Left ventricle myocardium inferior (tissue), 1 donor: ENCODE results near the gene RP9. TPM values are rescaled to one million over a fixed set of nuclear protein-coding genes. Genes with fewer than 3 reads are reported as not detected.
A peak's percentile ranks its signal among the peaks of the same experiment; 100 is the strongest.

Source experiments
- DNase-seq: peaks from one replicate; pipeline ENCODE4 v3.0.0-alpha.2; 2020
- H3K27ac ChIP-seq: fragments of 200-600 bp; replicated peaks from 2 replicates; pipeline ENCODE4 v1.8.0; 2021
- H3K27me3 ChIP-seq: fragments of 200-600 bp; 2 replicates; pipeline ENCODE4 v1.8.0; 2021; ENCODE audit warnings: low read depth
- H3K36me3 ChIP-seq: fragments of 200-600 bp; 2 replicates; pipeline ENCODE4 v1.8.0; 2021
- H3K4me1 ChIP-seq: fragments of 200-600 bp; 2 replicates; pipeline ENCODE4 v1.8.0; 2021
- H3K4me3 ChIP-seq: fragments of 200-600 bp; 2 replicates; pipeline ENCODE4 v1.8.0; 2021; ENCODE audit warnings: mild to moderate bottlenecking, moderate library complexity
- H3K9me3 ChIP-seq: fragments of 200-600 bp; replicated peaks from 2 replicates; pipeline ENCODE4 v1.8.0; 2021
- intact Hi-C: fragments of 100-400 bp; cut with micrococcal nuclease; formaldehyde crosslinking; loops from one replicate; pipeline ENCODE4 v1.11.0; 2022
- long read RNA-seq: library from polyadenylated mRNA; unstranded; transcript quantifications from one replicate; pipeline ENCODE4 v2.0.0, GENCODE V29; 2021
- total RNA-seq: library from RNA; stranded (reverse); fragmentation: NEBNext Ultra II Directional; extraction: Animal tissue kit (Norgen Biotek cat#: 25700); gene quantifications from one replicate; pipeline ENCODE4 v1.2.1, GENCODE V29; 2021
- TF ChIP-seq, protein P1 (sequence below): fragments of 200-600 bp; IDR thresholded peaks from 2 replicates; pipeline ENCODE4 v1.8.0; 2021; ENCODE audit warnings: antibody characterized with exemption, mild to moderate bottlenecking, borderline replicate concordance
- donor health status: DM: no; HTN: yes; CAD: no; lungs with severe emphysema.

Gene RP9, protein sequence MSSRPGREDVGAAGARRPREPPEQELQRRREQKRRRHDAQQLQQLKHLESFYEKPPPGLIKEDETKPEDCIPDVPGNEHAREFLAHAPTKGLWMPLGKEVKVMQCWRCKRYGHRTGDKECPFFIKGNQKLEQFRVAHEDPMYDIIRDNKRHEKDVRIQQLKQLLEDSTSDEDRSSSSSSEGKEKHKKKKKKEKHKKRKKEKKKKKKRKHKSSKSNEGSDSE
- 20.2 TPM for total RNA-seq
- long read RNA-seq, transcript RP9-201 (6 exons, 1,121 nt) = major isoform, 51 of 54 reads
- long read RNA-seq, partial matches to known transcripts = 0 of 54 reads
- long read RNA-seq, other reads (novel, unspliced or antisense) = 3 of 54 reads

DNA sequence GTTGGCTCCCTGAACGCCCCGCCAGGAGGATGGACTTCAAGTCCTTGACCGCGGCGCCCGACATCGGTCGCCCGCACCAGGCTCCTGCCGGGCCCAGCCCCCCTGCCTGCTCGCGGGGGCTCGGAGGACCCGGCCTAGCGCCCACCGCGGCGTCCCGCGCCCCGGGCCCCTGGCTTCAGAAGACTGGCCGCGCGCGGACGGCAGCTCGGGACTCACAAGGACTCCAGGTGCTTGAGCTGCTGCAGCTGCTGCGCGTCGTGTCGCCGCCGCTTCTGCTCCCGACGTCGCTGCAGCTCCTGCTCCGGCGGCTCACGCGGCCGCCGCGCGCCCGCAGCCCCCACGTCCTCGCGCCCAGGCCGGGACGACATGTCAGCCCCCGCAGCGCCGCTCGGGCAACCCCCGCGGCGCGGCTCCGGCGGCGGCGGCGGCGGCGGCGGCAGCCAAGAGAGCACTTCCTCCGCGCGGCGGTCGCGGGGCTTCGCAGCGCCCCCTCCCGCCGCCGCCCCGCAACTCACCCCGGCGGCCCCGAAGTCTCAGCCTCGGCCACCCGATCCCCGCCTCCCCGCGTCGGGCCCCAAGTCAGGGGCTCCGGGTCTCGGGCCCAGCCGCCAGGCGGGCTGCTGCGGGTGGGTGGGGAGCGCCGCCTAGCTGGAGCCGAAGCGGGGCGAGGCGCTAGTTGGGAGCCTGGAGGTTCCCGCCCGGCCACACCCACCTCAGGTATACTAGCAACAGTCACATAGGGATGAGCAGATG is at the start of gene RP9:
Gene RP9, minus strand, starts transcription at position 400 of the 753 bp plus-strand sequence. Its CDS starts 32 bp downstream, at position 368.
- Histone ChIP-seq H3K36me3 (no peaks in the 10 kb centered on the region), H3K27ac (peak within 1 kb of the TSS; percentile 88), H3K27me3 (no peaks in the 10 kb centered on the region), H3K4me3 (peak within 1 kb of the TSS; percentile 77), H3K9me3 (no peaks in the 10 kb centered on the region), H3K4me1 (peaks cover 50% of the 10 kb centered on the region)
- intact Hi-C loops = no loop called here
- TF ChIP-seq, protein P1, sequence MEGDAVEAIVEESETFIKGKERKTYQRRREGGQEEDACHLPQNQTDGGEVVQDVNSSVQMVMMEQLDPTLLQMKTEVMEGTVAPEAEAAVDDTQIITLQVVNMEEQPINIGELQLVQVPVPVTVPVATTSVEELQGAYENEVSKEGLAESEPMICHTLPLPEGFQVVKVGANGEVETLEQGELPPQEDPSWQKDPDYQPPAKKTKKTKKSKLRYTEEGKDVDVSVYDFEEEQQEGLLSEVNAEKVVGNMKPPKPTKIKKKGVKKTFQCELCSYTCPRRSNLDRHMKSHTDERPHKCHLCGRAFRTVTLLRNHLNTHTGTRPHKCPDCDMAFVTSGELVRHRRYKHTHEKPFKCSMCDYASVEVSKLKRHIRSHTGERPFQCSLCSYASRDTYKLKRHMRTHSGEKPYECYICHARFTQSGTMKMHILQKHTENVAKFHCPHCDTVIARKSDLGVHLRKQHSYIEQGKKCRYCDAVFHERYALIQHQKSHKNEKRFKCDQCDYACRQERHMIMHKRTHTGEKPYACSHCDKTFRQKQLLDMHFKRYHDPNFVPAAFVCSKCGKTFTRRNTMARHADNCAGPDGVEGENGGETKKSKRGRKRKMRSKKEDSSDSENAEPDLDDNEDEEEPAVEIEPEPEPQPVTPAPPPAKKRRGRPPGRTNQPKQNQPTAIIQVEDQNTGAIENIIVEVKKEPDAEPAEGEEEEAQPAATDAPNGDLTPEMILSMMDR = peak; percentile 80
- peak; percentile 69 for DNase-seq

DNA sequence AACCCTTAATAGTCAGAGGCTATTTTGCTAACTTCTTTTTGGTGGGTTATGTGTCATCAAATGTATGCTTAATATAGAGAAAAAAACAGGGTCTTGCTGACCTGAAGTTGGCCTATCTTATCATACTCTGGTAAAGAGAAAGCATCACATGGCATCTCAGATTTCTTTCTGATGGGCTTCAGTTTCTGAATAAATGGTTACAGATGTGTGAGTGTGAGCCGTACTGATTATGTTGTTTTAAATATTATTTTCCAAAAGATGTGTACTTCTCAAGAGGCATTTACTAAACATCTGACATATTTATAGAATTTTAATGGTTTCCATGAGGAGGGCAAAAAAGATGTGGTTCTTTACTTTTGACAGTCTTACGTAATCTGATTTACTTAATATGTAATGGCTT is 48.6 kb upstream of the RP9 start:
- H3K9me3 ChIP-seq = no peaks in the 10 kb centered on the region
- no peak for DNase-seq
- H3K4me1 ChIP-seq = peaks cover 16% of the 10 kb centered on the region
- H3K4me3 ChIP-seq = peak overlapping the region; percentile 1
- TF ChIP-seq, protein P1 = no peak
- no peaks in the 10 kb centered on the region for H3K27me3 ChIP-seq
- intact Hi-C loops = no loop called here
- H3K36me3 ChIP-seq = peaks cover 5% of the 10 kb centered on the region
- peak overlapping the region; percentile 65 for H3K27ac ChIP-seq

DNA sequence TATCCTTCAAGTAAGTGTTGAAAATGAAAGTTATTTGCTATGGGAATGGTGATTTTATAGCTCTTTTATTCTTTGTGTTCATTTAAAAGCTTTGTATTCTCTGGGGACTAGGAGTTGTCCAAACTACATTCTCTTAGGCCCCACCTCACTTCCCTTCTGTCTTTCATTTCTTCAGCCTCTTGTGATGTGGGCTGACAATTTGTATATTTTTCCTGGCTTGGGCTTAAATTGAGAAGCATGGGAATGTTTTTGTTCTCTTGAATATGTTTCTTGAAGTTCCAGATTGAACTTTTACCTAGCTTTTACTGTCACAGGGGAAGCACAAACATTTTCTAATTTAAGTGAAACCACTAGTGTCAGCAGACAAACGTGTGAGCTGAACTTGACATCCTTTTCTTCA is 48.1 kb upstream of the RP9 start:
- H3K4me1 ChIP-seq = peaks cover 16% of the 10 kb centered on the region
- H3K27me3 ChIP-seq = no peaks in the 10 kb centered on the region
- no peak for DNase-seq
- peaks cover 5% of the 10 kb centered on the region for H3K36me3 ChIP-seq
- peak overlapping the region; percentile 1 for H3K4me3 ChIP-seq
- H3K27ac ChIP-seq = peak overlapping the region; percentile 65
- TF ChIP-seq, protein P1 = no peak
- H3K9me3 ChIP-seq = no peaks in the 10 kb centered on the region
- intact Hi-C loops = no loop called here

DNA sequence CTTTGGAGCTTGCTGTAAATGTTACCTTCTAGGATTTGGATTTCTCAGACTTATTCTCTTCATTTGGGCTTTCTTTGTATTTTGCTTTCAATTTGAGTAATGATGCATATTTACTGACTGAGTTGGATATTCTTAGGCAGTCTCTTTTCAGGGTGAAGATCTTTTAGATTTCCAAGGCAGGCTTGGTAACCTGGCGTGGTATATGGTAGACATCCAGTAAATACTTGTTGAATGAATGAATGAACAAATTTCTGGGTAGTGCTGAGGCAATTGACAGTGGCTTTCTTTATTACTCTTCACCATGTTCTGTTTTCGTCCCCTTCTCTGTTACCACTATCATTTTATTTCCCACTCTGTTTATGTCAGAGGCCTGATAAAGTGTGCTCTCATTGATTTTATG is 47.2 kb upstream of the RP9 start:
- Histone ChIP-seq H3K36me3 (peaks cover 5% of the 10 kb centered on the region), H3K27ac (peak overlapping the region; percentile 65), H3K27me3 (no peaks in the 10 kb centered on the region), H3K4me3 (no peak overlapping the region), H3K9me3 (no peaks in the 10 kb centered on the region), H3K4me1 (peaks cover 16% of the 10 kb centered on the region)
- DNase-seq = no peak
- intact Hi-C loops = no loop called here
- TF ChIP-seq, protein P1 = no peak

DNA sequence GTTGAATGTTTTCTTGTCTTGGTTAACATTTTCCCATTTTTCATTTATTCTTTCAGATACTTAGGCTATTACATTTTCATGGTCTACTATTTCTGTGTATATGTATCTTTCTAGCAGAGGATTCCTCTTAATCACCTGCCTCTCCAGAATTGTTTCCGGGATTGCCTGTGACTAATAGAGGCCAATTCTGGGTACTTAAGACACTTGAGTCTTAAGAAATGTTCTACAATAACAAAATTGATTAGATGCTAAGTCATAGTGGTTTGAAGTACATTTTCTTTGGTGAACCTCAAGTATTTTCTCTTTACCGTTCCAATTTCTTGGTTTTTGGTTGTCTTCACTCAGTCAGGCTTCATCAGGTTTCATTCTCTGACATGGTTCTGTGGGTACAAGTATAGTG is 46.6 kb upstream of the RP9 start:
- TF ChIP-seq, protein P1 = no peak
- H3K9me3 ChIP-seq = no peaks in the 10 kb centered on the region
- H3K27ac ChIP-seq = no peak overlapping the region
- H3K4me1 ChIP-seq = peaks cover 16% of the 10 kb centered on the region
- no peak overlapping the region for H3K4me3 ChIP-seq
- no peaks in the 10 kb centered on the region for H3K27me3 ChIP-seq
- intact Hi-C loops = no loop called here
- DNase-seq = no peak
- peaks cover 5% of the 10 kb centered on the region for H3K36me3 ChIP-seq
